Loucy (cell line): Measurements from ENCODE around the gene MLST8.
"Not testable (repeated sequence)": the region's sequence is repeated elsewhere in the genome, so short reads cannot be mapped to it uniquely, and the experiment has no call there.

Experiments
- H2AFZ ChIP-seq: fragments of 200-600 bp; sonication (generic); 2 replicates; pipeline ENCODE4 v1.6.0; 2016; ENCODE audit warnings: antibody characterized with exemption, mild to moderate bottlenecking, low read length, moderate library complexity
- H3F3A ChIP-seq: fragments of 200-600 bp; 2 replicates; pipeline ENCODE4 v1.6.0; 2016; ENCODE audit warnings: antibody characterized with exemption, low read depth, mild to moderate bottlenecking
- H3K27me3 ChIP-seq: fragments of 200-600 bp; sonication (generic); 2 replicates; pipeline ENCODE4 v1.6.1; 2014; ENCODE audit warnings: low read length, mild to moderate bottlenecking; ENCODE audit not compliant: insufficient read depth, poor library complexity, severe bottlenecking
- H3K36me3 ChIP-seq: fragments of 200-600 bp; sonication (generic); 2 replicates; pipeline ENCODE4 v1.6.1; 2016; ENCODE audit warnings: low read length; ENCODE audit not compliant: insufficient read depth
- H3K4me1 ChIP-seq: fragments of 200-600 bp; sonication (generic); 2 replicates; pipeline ENCODE4 v1.5.1; 2014; ENCODE audit warnings: low read length, mild to moderate bottlenecking; ENCODE audit not compliant: insufficient read depth, poor library complexity, severe bottlenecking
- H3K4me2 ChIP-seq: fragments of 200-600 bp; sonication (generic); 2 replicates; pipeline ENCODE4 v1.6.0; 2014; ENCODE audit warnings: antibody characterized with exemption, low read length, low read depth, mild to moderate bottlenecking; ENCODE audit not compliant: poor library complexity, severe bottlenecking
- H3K4me3 ChIP-seq: fragments of 200-600 bp; sonication (generic); 2 replicates; pipeline ENCODE4 v1.5.1; 2014; ENCODE audit warnings: low read length, mild to moderate bottlenecking, mixed read lengths; ENCODE audit not compliant: poor library complexity, severe bottlenecking
- H3K79me2 ChIP-seq: fragments of 200-600 bp; sonication (generic); 2 replicates; pipeline ENCODE4 v1.6.1; 2014; ENCODE audit warnings: low read length; ENCODE audit not compliant: insufficient read depth
- H3K9ac ChIP-seq: fragments of 200-600 bp; sonication (generic); 2 replicates; pipeline ENCODE4 v1.6.0; 2014; ENCODE audit warnings: mild to moderate bottlenecking, low read depth, low read length, moderate library complexity; ENCODE audit not compliant: poor library complexity, severe bottlenecking
- H3K9me2 ChIP-seq: fragments of 200-600 bp; sonication (generic); replicated peaks from 2 replicates; pipeline ENCODE4 v1.6.1; 2016; ENCODE audit warnings: low read depth, low read length, mixed read lengths
- H3K9me3 ChIP-seq: fragments of 200-600 bp; sonication (generic); 2 replicates; pipeline ENCODE4 v1.6.1; 2014; ENCODE audit warnings: mild to moderate bottlenecking, antibody characterized with exemption, low read length, low read depth; ENCODE audit not compliant: insufficient read depth
- H4K20me1 ChIP-seq: fragments of 200-600 bp; sonication (generic); 2 replicates; pipeline ENCODE4 v1.6.0; 2014; ENCODE audit warnings: antibody characterized with exemption, low read length, mild to moderate bottlenecking; ENCODE audit not compliant: insufficient read depth, poor library complexity, severe bottlenecking
- CTCF ChIP-seq: fragments of 200-600 bp; sonication (generic); conservative IDR thresholded peaks from 2 replicates; pipeline ENCODE4 v1.5.1; 2014; ENCODE audit warnings: mild to moderate bottlenecking, antibody characterized with exemption, low read length
- EZH2phosphoT487 ChIP-seq: fragments of 200-600 bp; IDR thresholded peaks from 2 replicates; pipeline ENCODE4 v1.6.1; 2018; ENCODE audit warnings: antibody characterized with exemption, mild to moderate bottlenecking, moderate library complexity, borderline replicate concordance

MLST8 gene

GRCh38 chr16:2238150-2238837 is 33.0 kb downstream of the MLST8 start:
- H3K79me2 ChIP-seq, result no peaks in the 10 kb centered on the region
- H3K9me3 ChIP-seq, result no peaks in the 10 kb centered on the region
- no peaks in the 10 kb centered on the region for H3K4me1 ChIP-seq
- no peak overlapping the region for H3K9ac ChIP-seq
- H3K4me3 ChIP-seq, result no peak overlapping the region
- no peak overlapping the region for H3K4me2 ChIP-seq
- H2AFZ ChIP-seq, result no peak overlapping the region
- H3K9me2 ChIP-seq, result no peaks in the 10 kb centered on the region
- no peak for TF ChIP-seq CTCF
- no peak for TF ChIP-seq EZH2phosphoT487
- H3K36me3 ChIP-seq, result no peaks in the 10 kb centered on the region
- no peaks in the 10 kb centered on the region for H3F3A ChIP-seq
- H4K20me1 ChIP-seq, result no peaks in the 10 kb centered on the region
- no peaks in the 10 kb centered on the region for H3K27me3 ChIP-seq

- Histone ChIP-seq H3K9me2 (no peaks in the 10 kb centered on the region), H3K9me3 (no peaks in the 10 kb centered on the region), H3K36me3 (no peaks in the 10 kb centered on the region), H3K4me2 (no peak overlapping the region), H2AFZ (no peak overlapping the region), H3K79me2 (no peaks in the 10 kb centered on the region), H3F3A (no peaks in the 10 kb centered on the region), H3K27me3 (no peaks in the 10 kb centered on the region), H3K4me1 (no peaks in the 10 kb centered on the region), H3K4me3 (no peak overlapping the region), H4K20me1 (no peaks in the 10 kb centered on the region), H3K9ac (no peak overlapping the region)
- TF ChIP-seq EZH2phosphoT487 (no peak), CTCF (no peak)
Observed at GRCh38 chr16:2238838-2239675, 33.8 kb downstream of the MLST8 start.

GRCh38 chr16:2240331-2240730 is 35.1 kb downstream of the MLST8 start:
- H3K79me2 ChIP-seq, H3K36me3 ChIP-seq, H3K4me2 ChIP-seq, H3F3A ChIP-seq, H2AFZ ChIP-seq, H3K4me1 ChIP-seq, H3K9me2 ChIP-seq, H3K9me3 ChIP-seq, H3K4me3 ChIP-seq, H3K27me3 ChIP-seq, H3K9ac ChIP-seq, H4K20me1 ChIP-seq: not testable (repeated sequence)
